Umbilical cord (tissue), 2 donors: ENCODE data around the gene SH3GL1. TPM values are rescaled to one million over a fixed set of nuclear protein-coding genes. Genes with fewer than 3 reads are reported as not detected.

Experiments used
- DNase-seq: peaks from one replicate; pipeline ENCODE4 v3.0.0-alpha.2; 2015; ENCODE audit warnings: low spot score
- total RNA-seq: library from RNA; depleted of rRNA; stranded (reverse); fragments of >200 nt; gene quantifications from one replicate; pipeline ENCODE4 v1.2.3, GENCODE V29; 2014; ENCODE audit warnings: low replicate concordance; ENCODE audit not compliant: insufficient read depth

SH3GL1 gene
- total RNA-seq = 21.9 TPM

- DNase-seq = peak; percentile 92
These were observed at the start of gene SH3GL1 for GRCh38 chr19:4400135-4400936. Gene SH3GL1 (minus strand): TSS chr19:4400547. CDS start chr19:4400368, 179 bp downstream.

- DNase-seq = no peak
These were observed 49.3 kb upstream of the SH3GL1 start for GRCh38 chr19:4449639-4450028.

GRCh38 chr19:4449022-4449638 is 48.8 kb upstream of the SH3GL1 start:
- DNase-seq = no peak

DNA sequence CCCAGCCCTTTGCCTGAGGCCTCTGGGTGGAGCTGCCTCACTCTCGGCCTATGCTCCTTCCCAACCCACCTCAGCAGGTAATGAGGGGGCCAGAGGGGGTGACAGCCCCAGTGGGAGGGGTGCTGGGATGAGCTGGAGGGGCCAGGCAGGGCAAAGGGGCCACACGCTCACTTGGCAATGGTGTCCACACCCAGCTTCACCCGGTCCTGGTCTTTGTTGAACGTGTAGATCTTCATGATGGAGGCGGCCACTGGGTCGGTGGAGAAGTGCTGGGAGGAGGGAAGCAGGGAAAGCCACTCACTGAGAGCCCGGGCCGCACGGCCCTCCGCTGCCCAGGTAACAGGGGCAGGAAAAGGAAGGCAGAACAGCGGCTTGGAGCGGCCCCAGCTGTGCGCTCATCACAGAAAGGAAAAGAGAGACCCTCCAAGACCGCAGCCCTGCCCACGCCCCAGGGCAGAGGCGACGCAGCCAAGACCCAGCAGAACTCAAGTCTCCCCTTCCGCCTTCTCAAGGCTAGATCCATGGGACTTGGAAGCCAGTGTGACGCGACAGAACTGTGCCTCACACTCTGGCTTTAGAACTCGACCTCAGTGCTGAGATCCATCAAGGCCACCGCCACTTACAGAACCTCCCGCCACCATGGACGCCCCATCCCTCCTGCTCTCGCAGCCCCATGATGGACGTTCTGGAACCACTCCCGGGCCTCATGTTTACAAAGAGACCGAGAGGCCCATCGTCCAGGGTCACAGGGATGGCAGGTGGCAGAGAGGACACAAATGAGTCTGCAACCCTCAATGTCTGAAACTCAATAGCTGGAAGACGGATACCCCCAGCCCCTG is 48.0 kb upstream of the SH3GL1 start:
- DNase-seq = no peak

DNA sequence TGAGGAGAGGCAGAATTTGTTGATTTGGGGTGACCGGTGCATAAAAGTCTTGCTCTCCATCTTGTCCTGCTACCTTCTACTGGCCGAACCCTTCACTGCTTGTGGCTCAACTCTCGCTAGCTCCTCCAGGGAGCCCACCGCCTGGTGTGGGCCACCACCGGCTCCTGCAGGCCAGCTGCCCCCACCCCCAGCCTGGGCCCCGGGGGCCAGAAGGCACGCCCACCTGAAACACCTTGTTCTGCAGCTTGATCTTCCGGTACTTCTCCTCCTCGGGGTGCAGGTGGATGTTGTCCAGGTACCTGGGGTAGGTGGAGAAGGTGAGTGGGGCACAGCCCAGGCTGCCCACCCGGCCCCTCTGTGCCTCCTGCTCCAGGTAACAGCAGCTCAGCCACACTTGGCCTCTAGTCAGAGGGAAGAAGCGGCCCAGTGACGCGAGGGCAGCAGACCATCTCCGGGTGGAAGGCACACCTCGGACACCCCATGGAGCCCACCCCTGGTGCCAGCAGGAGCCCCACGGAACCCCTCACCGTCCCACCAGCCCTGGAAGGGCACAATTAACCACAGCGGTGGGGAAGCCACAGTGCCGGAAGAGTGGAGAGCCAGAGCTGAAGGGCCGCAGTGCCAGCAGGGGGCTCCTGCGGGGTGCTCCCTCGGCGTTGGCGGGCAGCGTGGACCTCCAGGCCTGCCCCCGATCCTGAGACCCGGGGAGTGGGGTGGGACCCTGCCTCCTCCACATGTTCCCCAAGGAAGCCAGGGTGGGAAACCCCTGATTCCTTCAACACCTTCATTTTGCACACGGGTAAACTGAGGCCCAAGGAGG is 47.2 kb upstream of the SH3GL1 start:
- no peak for DNase-seq

GRCh38 chr19:4446704-4447200 is 46.4 kb upstream of the SH3GL1 start:
- DNase-seq = no peak

GRCh38 chr19:4445963-4446703 is 45.8 kb upstream of the SH3GL1 start:
- no peak for DNase-seq

GRCh38 chr19:4444765-4445741 is 44.7 kb upstream of the SH3GL1 start:
- DNase-seq = no peak

DNA sequence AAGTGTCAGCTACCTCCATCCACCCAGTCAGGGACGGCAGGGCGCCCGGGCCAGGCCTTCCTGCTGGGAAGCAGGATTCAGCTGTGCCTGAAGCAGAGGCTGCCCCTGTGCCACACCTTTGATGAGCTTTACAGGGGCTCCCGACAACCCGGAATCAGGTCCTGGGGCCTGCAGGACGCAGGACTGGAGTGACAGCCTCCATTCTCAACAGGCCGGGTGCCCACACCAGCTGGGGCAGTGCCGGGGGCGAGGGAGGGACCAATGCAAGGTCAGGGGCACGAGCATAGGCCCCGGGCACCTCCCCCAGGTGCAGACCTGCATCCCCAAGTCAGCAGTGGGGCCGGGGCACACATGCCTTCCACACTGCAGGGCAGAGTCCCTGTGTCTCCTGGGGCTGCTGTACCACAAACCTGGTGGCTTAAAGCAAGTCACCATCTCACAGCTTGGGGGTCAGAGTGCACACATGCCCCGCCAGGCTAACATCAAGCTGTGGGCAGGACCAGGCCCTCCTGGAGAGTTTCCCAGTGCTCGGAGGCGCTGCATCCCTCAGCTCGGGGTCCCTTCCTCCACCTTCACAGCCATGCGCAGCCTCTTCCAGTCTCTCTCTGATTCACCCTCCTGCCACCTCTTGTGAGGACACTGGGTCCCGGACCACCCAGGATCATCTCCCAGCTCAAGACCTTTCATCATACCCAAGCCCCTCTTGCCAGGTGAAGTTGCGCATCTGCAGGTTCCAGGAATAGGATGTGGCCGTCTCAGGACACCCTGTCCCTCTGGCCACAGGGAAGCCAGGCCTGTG is 43.8 kb upstream of the SH3GL1 start:
- DNase-seq = no peak

GRCh38 chr19:4443188-4443587 is 42.8 kb upstream of the SH3GL1 start:
- no peak for DNase-seq

GRCh38 chr19:4442819-4443146 is 42.4 kb upstream of the SH3GL1 start:
- DNase-seq = no peak

DNA sequence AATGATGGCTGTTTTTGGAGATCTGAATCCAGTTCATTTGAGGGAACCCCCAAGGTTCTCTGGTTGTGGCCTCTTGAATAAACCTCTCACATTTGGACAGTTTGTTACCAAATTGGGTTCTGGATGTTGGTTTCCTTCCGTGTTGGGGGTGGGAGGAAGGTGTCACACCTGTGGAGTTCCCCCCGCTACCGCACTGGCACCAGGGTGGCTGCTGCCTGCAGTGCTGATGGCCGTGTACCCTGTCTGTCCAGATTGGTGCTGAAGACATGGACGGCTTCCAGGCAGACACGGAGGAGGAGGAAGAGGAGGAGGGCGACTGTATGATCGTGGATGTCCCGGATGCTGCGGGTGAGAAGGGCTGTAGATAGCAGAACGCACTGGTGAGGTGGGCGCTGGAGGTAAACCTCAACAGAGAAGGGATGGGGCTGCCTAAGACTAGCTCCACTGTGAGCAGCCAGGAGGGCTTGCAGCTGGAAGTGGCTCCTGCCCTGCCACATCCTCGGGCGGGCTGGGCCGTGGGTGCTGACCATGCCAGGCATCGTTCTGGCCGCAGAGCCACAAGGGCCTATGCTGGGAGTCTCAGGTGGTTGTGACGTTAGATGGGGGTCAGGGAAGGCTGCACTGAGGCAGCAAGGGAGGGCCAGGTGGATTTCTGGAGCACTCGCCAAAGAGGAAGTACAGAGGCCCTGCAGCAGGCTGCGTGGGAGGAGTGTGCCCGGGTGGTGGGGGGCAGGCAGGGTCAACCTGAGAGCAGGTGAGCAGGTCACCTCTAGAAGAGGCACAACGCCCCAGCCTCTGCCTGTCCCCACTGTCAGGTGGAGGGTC is 41.9 kb upstream of the SH3GL1 start:
- no peak for DNase-seq

GRCh38 chr19:4439243-4439642 is 38.9 kb upstream of the SH3GL1 start:
- no peak for DNase-seq

DNA sequence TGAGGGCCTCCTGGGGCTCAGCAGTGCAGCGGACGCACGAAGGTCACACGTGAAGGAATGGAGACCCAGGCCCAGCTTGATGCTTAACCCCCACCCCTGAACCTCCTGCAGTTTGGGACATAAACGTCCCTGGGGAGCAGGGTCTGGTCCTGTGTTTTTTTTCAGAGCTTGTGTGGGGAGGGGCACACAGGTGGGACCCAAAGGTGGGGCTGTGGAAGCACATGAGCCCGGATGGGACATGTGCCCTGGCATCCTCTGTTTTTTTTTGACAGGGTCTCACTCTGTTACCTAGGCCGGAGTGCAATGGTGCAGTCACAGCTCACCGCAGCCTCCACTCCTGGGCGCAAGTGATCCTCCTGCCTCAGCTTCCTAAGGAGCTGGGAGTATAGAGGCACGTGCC is 36.8 kb upstream of the SH3GL1 start:
- no peak for DNase-seq

GRCh38 chr19:4436231-4436630 is 35.9 kb upstream of the SH3GL1 start:
- no peak for DNase-seq

DNA sequence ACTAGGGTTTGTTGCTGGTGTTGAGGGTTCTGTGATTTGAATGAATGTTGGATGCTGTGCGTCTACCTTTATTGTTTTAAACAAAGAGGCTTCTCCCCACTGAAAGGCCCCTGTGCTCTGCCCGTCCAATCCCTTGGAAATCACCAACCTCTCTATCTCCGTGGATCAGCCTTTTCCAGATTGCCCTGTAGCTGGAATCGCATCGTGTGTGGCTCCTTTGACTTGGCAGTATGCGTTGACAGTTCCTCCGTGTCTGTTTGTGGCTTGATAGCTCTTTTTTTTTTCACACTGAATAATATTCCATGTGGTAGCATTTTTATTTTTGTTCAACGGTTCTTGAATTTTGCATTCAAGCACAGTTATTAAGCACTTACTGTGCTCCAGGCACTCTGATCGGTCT is 34.0 kb upstream of the SH3GL1 start:
- no peak for DNase-seq

DNA sequence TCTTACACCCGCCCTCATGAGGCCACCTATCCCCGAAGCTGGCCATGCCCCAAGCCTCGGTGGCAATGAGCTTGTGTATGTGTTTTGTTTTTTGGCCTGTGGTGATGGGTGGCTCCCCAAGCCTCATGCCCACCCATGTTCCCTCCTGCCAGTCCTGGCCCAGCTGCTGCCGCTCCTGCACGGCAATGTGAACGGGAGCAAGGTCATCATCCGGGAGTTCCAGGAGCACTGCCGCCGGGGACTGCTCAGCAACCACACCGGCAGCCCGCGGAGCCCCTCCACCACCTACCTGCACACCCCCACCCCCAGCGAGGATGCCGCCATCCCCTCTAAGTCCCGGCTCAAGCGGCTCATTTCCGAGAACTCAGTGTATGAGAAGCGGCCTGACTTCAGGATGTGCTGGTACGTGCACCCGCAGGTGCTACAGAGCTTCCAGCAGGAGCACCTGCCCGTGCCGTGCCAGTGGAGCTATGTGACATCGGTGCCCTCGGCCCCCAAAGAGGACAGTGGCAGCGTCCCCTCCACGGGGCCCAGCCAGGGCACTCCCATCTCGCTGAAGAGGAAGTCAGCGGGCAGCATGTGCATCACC is 32.7 kb upstream of the SH3GL1 start:
- DNase-seq = no peak
